OCI-M2 (cell line): Measurements from ENCODE around the gene ITGA3.

Experiments
- DNase-seq: peaks from one replicate; lab custom pipeline; 2025; ENCODE audit not compliant: unreplicated experiment; lab: John Stamatoyannopoulos, UW

The ITGA3 gene

DNA sequence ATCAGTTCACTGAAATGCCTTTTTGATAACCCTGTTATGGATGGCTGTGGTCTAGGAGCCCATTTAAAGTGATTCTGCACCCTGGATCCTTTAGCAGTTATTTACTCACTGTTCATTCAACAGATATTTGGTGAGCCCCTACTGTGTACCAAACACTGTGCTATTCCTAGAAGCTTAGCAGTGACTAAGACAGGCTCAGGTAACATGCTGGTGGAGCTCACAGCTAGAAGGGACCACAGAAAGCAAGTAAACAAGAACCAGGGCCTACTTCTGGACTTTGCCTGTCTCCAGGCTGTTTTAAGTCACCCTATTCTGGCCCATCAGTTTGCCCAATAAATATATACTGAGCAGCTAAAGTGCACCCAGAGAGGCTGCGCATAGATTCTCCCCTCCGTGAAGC, 11.1 kb downstream of the ITGA3 start:
- DNase-seq = no peak

DNA sequence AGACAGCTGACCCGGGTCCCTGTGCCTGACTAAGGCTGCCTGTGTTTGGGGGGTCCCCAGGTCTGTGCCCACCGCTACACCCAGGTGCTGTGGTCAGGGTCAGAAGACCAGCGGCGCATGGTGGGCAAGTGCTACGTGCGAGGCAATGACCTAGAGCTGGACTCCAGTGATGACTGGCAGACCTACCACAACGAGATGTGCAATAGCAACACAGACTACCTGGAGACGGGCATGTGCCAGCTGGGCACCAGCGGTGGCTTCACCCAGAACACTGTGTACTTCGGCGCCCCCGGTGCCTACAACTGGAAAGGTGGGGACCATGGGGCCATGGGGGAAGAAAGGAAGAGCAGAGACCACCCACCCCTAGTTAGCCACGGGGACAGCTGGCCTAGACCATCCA, 12.1 kb downstream of the ITGA3 start:
- DNase-seq = no peak

DNA sequence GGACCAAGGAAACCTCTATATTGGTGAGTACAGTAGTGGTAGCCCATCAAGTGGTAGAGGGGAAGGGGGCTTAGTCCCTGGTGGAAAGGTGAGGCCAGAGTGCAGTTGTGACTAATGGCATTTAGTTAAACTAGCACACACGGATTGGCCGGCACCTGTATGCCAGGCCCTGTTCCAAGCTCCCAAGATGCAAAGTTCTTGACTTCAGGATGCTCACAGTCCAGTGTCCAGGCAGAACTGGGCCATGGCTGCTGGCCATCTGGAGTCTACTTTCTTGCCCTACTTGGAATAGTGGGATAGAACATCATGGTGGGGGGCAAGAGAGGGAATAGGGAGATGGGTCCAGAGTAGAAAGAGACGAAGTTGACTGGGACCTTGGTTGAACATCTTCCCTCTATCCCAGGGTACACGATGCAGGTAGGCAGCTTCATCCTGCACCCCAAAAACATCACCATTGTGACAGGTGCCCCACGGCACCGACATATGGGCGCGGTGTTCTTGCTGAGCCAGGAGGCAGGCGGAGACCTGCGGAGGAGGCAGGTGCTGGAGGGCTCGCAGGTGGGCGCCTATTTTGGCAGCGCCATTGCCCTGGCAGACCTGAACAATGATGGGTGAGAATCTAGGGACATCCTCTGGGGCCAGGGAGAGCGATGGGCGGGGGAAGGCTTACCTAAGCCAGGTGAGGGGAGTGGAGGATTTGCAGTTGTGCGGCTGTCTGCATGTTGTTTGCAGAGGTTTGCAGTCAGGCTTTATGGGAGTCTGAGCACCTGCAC, 15.2 kb downstream of the ITGA3 start:
- no peak for DNase-seq

DNA sequence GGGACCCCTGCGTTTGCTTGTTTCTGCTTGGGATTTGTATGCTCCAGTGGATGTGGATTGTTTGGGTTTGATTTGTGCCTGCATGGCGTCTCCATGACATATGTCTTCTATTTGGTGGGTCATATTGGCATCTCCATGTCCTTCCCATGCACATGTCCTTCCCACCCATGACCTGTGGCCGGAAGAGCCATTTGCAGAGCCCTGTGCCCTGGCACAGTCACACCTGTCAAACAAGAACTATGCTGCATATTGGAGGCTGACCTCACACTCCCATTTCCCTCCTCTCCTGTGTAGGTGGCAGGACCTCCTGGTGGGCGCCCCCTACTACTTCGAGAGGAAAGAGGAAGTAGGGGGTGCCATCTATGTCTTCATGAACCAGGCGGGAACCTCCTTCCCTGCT, 15.8 kb downstream of the ITGA3 start:
- no peak for DNase-seq

DNA sequence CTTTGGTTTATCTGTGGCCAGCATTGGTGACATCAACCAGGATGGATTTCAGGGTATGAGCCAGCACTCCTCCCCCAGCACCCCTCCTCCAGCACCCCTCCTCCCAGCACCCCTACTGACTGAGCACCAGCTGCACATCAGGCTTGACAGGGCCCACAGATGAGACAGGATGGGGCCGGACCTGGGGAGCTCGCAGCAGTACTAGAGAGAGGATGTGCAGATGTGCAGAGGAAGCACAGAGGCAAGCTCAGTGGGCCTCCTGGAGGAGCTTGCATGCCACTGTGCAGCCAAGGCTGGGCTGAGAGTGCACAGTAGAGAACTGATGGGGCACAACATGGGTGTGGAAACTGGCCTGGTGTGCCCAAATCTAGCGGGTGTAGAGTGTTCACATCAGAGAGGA, 16.2 kb downstream of the ITGA3 start:
- DNase-seq = no peak

DNA sequence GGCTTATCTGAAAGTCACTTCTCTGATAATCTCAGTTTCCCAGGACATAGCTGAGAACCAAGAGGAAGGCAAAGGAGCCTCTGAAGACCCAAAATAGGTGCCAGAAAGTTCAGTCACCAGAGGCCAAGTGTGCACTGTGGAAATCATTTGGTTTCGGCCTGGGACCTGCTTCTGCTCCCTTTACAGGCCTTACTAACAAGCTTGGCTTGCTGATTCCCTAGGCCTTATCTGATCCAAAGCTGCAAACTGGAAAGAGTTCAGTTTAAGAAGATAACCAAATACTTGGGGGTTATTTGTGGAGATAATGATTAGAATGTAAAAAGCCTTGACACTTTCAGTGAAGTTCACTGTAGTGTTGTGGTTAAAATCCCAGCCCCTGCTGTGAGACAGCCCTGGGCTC, 17.0 kb downstream of the ITGA3 start:
- no peak for DNase-seq

DNA sequence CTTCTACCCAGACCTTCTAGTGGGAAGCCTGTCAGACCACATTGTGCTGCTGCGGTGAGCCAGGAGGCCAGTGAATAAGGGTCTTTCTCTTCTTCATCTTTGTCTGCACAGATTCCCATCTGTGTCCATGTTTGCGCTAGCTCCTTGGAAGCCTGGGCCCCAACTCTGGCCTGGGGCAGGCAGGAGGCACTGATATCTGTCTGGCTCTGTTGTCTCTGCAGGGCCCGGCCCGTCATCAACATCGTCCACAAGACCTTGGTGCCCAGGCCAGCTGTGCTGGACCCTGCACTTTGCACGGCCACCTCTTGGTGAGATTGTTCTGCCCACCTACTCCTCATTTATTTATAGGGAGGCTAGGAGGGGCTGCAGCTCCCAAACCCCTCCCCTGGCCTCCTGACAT, 18.3 kb downstream of the ITGA3 start:
- DNase-seq = no peak

DNA sequence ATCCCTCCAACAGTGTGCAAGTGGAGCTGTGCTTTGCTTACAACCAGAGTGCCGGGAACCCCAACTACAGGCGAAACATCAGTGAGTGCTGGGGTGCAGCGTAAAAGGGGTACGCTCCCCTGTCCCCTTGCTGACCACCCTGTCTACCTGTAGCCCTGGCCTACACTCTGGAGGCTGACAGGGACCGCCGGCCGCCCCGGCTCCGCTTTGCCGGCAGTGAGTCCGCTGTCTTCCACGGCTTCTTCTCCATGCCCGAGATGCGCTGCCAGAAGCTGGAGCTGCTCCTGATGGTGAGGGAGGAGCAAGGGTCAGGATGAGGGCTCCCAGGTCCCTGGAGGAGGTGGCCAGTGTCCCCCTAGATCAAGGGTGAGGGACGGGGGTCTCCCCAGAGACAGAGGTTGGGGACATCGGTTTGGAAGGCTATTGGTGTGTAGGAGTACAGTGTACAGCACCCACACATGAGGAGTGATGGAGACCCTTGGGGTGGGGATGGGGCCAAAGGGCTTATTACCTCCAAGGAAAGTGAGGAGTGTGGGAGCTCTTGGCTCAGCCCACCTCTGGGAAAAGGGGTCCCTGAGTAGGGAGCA, 19.6 kb downstream of the ITGA3 start:
- no peak for DNase-seq

DNA sequence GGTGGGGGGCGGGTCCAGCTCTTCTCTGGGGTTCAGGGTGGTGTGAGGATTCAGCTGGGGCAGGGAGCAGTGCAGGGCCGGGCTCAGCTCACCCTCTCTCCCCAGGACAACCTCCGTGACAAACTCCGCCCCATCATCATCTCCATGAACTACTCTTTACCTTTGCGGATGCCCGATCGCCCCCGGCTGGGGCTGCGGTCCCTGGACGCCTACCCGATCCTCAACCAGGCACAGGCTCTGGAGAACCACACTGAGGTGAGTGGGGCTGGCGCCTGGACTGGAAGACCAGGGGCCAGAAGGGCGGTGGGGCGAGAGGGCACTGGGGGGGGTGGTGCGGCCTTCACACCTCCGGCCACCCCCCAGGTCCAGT, 20.3 kb downstream of the ITGA3 start:
- DNase-seq = no peak

DNA sequence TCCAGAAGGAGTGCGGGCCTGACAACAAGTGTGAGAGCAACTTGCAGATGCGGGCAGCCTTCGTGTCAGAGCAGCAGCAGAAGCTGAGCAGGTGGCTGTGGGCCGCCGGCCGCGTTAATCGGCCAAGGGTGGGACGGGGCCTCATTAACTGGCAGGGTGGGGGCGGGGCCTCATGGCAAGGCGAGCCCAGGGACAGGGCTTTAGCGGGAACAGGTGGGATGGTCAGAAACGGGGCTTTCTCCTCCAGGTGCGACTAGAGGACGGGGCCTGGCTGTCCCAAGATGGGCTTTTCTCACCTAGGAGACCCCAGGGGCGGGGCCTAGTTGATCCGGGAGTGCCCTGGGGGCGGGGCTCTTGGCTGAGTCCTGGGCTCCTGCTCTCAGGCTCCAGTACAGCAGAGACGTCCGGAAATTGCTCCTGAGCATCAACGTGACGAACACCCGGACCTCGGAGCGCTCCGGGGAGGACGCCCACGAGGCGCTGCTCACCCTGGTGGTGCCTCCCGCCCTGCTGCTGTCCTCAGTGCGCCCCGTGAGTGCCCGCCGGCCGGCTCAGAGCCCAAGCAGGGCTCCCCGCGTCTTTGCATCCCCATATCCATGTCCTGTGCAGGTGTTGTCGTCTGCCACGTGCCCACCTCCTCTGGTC, 20.8 kb downstream of the ITGA3 start:
- DNase-seq = no peak

DNA sequence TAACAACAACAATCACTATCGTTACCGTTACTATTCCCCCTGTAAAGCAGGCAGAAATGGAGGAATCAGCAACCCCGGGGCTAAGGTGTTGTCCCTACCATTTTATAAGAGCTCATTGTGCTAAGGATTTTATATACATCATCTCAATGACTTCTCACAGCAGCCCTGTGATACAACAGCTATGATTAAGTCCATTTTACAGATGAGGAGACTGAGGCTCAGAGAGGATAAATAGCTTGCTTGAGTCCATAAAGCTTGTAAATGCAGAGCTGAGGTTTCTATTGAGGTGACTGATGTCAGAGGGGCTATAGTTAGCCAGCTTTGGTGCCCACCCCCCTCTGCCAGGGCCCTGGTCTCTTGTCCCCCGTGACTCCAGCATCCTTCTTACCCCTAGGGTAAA, 22.5 kb downstream of the ITGA3 start:
- DNase-seq = no peak

DNA sequence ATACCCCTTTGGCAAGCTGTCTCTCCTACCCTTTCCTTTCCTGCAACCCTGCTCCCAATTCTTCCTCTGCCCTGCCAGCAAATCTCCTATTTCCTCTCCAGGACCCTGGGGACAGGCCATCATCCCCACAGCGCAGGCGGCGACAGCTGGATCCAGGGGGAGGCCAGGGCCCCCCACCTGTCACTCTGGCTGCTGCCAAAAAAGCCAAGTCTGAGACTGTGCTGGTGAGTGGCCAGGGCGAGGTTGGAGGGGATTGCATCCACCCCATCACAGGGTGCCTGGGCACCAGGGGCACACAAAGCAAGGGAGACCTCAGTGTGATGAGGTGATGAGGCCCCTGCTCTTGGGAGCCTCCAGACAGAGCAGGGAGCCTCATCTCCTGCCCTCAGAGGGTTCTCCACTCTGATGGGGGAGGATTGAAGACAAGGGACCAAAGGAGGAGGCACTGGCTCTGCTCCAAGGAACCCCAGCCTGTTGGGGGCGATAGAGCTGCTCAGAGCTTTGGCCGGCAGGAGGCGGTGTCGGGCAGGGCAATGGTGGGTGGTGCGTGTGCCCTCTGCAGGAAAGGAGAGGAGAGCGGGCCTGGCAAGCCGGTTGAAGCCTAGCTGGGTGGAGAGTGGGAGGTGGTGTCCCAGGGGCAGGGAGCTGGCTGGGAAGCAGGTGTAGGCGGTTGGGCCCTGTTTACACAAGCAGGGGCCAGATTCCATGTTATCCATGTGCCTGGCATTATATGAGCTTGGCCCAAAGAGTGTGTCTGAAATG, 23.6 kb downstream of the ITGA3 start:
- no peak for DNase-seq

DNA sequence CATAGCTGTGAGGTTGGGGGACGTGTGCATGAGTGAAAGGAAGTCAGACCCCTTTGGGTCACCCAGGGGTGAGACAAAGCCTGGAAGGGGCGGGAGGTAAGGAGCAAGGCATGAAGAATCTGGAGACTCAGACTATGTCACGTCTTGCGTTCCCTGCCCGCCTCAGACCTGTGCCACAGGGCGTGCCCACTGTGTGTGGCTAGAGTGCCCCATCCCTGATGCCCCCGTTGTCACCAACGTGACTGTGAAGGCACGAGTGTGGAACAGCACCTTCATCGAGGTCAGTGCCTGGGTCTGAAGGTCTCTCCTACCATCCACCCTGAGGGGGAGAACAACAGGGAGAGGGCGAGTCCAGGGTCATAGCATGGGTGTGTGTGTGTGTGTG, 24.2 kb downstream of the ITGA3 start:
- no peak for DNase-seq

DNA sequence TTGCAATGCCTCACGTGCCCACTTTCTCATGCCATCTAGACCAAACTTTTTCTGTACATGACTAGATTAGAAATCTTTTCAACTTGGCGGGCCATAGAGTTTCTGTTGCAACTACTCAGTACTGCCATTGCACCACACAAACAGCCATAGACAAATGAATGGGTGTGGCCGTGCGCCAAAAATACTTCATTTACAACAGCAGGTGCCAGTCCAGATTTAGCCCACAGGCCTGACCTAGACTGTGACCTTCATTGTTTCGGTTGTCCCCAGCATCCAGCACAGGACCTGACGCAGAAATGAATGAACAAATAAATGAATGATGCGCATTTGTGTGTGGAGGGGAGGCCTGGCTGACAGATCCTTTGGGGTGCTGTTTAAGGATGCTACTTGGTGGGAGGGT, 24.9 kb downstream of the ITGA3 start:
- no peak for DNase-seq

DNA sequence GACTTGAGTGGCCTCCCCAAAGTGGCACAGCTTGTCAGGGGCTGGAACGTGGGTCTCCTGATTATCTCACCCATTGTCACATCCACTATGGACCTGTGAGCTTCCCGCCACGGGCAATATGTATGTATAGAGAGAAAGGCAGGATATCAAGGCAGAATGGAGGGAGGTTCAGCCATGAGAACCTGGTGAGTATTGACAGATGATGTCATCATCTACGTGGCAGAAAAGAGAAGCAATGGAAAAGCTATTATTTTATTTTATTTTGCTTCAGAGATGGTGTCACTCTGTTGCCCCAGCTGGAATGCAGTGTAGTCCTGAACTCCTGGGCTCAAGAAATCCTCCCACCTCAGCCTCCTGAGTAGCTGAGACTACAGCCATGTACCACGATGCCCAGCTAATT, 25.8 kb downstream of the ITGA3 start:
- DNase-seq = no peak

DNA sequence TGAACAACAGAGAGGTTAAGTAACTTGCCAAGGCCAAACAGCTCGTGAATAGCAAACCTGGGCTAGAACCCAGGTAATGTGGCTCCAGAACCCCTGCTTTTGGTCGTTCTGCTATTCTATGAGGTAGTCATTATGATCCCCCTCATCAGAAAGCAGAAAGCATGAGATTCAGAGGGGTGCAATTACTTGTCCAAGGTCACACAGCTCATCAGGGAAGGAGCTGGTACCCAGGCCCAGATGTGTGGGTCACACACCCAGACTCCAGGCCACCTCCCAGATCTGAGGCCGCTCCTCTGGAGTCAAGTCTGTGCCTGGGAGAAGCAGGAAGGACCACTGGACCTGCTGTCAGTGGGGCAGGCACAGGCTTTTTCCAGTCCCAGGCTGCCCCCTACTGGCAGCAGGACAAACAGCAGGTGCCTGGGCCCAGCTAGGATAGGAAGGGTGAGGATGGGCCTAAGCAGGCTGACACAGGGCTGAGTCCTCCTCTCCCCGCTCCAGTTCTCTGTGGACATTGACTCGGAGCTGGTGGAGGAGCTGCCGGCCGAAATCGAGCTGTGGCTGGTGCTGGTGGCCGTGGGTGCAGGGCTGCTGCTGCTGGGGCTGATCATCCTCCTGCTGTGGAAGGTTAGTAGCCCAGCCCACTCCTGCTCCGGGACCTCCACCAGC, 31.5 kb downstream of the ITGA3 start:
- no peak for DNase-seq

DNA sequence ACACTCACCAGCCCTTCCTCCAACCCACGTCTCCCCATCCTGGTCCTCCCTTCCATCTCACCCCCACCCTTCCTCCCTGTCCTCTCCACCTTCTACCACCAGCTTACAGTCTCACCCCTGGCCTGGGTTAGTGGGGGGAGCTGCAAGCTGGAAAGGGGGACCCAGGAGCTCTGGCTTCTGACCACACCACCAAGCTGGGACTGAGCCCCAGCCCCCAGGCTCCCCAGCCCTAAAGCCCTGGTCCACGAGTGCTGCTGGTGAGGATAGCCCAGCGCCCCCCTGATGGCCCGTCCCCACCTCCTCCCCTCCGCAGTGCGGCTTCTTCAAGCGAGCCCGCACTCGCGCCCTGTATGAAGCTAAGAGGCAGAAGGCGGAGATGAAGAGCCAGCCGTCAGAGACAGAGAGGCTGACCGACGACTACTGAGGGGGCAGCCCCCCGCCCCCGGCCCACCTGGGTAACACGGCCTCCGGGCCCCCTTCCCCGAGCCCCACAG, 32.0 kb downstream of the ITGA3 start:
- no peak for DNase-seq

DNA sequence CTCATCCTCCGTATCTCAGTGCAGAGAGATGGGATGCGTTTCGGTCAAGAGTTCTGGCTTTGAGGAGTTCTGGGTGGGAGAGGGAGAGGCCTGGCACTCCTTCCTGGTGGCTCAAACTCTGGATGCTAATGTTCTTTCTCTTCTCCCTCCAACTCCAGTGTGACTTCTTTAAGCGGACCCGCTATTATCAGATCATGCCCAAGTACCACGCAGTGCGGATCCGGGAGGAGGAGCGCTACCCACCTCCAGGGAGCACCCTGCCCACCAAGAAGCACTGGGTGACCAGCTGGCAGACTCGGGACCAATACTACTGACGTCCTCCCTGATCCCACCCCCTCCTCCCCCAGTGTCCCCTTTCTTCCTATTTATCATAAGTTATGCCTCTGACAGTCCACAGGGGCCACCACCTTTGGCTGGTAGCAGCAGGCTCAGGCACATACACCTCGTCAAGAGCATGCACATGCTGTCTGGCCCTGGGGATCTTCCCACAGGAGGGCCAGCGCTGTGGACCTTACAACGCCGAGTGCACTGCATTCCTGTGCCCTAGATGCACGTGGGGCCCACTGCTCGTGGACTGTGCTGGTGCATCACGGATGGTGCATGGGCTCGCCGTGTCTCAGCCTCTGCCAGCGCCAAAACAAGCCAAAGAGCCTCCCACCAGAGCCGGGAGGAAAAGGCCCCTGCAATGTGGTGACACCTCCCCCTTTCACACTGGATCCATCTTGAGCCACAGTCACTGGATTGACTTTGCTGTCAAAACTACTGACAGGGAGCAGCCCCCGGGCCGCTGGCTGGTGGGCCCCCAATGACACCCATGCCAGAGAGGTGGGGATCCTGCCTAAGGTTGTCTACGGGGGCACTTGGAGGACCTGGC, 33.3 kb downstream of the ITGA3 start:
- no peak for DNase-seq

DNA sequence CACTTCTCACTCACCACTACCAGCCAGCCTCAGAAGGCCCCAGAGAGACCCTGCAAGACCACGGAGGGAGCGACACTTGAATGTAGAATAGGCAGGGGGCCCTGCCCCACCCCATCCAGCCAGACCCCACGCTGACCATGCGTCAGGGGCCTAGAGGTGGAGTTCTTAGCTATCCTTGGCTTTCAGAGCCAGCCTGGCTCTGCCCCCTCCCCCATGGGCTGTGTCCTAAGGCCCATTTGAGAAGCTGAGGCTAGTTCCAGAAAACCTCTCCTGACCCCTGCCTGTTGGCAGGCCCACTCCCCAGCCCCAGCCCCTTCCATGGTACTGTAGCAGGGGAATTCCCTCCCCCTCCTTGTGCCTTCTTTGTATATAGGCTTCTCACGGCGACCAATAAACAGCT, 34.2 kb downstream of the ITGA3 start:
- no peak for DNase-seq
